NCI-H2107 treated with DMSO at 0.1 percent for 48 hours (cell line): ENCODE measurements around the gene NTMT1.

Source experiments
- DNase-seq: peaks from one replicate; lab custom pipeline; 2025; ENCODE audit not compliant: unreplicated experiment; lab: John Stamatoyannopoulos, UW

The NTMT1 gene

GRCh38 chr9:129596541-129597331 lies 29.2 kb upstream of the NTMT1 start:
- DNase-seq = no peak

DNA sequence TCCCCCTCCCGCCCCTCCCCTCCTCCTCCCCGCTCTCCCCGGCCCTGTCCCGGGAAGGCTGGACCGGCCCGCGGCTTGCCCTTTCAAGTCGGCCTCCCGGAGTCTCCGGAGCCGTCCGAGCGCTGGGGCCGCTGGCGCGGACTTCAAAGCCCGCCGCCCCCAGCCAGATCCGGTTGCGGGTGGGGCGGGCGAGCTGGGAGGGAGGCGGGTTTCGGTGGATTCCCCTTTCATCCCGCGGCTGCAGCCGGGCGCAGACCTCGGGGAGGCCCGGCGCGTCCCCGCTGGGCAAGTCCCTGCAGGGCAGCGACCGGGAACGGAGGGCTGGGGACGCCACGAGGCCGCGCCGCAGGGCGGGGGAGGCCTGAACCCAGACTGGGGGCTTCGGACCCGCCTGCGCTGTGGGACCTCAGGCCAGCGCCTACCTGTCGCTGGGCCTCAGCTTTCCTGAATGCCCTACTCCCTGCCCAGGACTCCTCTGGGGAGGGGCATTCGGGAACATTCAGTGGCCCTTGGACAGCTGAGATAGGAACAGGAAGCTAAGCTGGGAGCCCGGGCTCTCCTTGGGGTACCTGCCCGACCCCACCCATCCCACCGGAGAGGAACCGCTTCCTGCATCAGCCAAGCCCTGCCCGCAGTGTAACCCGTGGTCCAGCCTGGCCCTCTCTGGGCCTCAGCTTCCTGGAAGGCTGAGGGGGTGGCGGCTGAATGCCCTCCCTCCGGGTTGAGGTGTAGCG lies 28.4 kb upstream of the NTMT1 start:
- no peak for DNase-seq

DNA sequence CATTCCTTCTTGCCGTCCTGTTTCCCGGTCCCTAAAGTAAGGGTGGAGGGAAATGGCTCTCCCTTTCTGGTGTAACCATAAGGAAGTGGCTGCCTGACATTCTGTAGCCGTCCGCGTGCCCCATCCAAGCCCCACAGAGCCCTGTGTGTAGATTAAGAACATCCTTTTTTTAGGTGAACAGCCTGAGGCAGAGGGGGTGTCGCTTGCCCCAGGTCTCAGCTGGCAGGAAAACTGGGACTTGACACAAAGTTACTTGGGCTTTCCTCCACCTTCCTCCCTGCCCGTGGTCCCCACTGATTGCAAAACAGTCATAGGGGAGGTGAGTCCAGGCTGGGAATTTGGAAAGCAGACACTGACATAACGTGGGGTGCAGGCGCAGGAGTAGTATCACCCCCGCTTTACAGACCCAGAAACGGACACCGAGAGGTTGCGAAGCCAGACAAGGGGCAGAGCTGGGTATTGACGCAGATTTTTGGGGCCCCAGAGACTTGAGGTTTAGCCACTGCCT lies 27.8 kb upstream of the NTMT1 start:
- DNase-seq = no peak

DNA sequence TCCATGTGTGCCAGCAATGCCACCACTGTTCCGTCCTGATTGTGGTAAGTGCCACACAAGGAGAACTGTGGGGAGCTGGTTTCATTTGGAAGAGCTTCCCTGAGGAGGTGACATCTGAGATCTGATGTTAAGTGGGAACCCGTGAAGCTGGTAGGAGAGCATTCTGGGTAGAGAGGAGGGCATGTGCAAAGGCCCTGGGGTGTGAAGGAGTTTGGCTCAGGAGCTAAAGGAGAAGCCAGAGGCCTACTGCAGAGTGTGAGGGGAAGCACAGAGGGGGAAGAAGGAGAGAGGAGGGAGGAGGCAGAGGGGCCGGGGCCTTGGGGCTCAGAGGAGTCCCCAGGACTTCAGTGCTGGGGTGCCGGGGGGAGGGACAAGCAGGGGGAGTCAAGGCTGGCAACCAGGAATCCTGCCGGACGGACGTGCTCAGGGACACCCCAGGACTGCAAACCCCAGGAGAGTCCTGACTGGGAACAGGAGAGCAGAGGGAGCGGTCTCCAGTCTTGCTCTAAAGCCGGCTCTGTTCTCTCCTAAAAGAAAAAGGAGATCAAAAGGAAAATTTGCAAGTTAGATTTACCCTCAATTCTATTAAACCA lies 24.8 kb upstream of the NTMT1 start:
- DNase-seq = no peak

DNA sequence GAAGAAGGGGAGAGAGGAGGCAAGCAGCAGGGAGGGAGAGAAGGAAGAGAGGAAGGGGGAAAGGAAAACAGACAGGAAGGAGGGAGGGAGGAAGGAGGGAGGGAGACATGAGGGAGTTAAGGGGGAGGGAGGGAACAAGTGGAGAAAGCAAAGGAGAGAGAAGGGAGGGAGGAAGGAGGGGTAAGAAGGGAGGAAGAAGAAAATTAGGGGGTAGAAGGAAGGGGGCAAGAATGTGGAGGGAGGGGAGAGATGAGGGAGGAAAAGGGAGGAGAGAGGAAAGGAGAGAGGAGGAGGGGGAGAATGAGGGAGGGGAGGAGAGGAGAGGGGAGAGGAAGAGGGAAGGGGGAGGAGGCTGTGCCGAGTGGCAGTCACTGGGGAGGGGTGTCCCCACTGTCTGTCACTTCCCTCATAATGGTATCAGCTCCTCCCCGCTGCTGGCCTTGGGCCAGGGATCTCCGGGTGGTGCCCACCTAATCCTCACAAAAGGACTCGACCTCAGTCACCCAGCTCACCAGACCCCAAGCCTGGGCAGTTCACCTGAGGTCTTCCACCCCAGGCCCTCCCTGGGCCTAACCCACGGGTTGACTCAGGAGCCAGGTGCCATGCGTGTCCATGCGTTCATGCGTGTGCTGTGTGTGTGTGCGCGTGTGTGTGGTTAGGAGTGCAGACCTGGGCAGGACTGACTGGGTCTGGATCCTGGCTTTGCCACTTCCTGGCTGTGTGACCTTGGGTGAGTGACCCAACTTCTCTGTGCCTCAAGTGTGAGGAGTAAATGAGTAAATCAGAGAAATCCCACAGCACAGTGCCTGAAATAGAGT lies 23.2 kb upstream of the NTMT1 start:
- DNase-seq = no peak

- DNase-seq = no peak
These were observed 21.8 kb upstream of the NTMT1 start for GRCh38 chr9:129604056-129604765.

- no peak for DNase-seq
These were observed 21.2 kb upstream of the NTMT1 start for GRCh38 chr9:129604766-129605163.

DNA sequence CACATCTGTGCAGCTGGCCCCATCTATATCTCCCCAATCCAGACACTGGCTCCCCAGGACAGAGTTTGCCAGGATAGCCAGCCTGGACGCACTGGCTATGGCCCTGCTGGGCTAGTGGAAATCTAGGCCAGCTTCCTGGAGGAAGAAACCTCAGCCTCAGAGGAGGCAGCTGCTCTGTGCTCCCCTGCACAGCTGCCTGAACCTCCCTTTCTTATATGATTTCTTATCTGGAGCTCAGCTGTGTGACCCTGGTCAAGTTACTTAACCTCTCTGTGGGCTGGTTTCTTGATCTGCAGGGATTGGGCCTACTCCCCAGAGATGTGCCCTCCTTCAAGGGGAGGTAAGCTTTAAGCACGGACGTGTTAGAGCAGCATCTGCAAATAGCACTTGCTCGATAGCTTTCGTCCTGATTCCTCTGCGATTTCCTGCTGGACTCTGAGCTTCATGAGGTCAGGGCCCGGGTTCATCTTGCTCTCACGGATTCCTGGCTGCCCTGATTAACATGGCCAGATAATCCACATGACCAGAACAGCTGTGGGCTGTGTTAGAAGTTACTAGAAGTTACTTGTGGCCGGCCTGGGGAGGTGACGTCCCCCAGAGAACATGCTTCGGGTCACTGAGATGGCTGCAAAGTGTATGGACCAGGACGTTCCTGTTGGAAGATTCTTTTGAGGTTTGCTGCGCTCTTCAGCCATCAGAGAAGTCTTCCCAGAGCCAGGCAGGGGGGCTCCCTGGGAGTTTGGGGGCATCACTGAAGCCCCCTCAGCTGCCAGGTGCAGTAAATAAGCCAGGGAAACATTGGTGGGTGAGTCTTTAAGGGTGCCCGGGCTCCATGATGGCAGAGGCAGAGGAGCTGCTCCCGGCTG lies 19.6 kb upstream of the NTMT1 start:
- no peak for DNase-seq

DNA sequence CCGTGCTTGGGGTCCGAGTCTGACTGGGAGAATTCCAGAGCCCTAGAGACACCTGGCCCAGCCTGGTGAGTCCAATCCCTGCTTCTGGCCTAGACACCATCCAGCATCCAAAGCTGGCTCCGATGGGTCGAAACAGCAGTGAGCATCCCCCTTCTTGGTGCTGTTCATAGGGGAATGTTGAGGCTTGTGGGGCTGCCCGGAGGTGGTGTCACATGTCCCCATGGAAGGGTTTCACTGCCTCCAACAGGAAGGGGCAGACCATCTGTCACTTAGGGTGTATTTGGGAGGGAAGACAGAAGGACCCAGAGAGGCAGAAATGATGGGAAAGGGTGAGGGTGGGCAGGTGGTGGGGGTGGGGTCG lies 19.0 kb upstream of the NTMT1 start:
- DNase-seq = no peak

DNA sequence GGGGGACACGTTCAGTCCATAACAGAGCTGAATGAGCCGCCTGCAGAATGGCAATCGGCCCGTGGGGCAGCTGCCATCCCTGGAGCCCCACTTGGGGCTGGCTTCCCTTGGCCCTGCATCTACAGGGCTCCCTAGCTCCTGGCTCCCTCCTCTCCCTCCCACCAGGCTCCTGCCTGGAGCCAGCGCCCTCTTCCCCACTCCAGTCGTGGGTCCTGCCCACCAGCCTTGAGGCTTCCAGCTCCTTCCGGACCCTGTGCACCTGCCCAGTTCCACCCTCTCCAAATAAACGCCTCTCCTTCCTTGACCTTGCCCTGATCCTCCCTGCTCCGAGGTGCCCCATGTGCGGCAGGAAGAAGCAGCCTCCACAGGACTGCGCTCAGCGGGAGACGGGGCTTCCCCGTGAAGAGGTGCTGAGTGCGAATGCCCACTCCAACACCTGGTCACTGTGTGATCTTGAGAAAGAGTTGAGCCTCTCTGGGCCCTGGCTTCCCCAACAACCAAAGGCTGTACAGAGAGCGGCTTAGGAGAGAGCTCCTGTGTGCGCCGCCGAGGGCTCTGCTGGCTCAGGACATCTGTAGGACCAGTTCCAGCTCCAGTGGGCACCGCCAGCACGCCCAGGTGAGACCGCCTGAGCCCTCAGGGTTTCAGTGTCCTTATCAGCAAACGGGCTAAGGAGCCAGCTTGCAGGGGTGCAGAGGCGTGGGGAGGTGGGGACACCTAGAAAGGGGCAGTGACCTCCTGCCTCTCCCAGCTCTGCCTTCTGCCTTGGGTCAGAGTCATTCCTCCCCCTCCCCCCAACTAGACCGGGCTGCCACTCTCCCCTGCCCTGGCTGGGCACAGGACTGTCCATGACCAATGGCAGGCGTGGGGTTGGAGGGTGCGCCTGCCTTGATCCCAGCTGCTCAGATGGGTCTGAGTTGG lies 17.1 kb upstream of the NTMT1 start:
- no peak for DNase-seq

GRCh38 chr9:129609486-129610212 lies 16.3 kb upstream of the NTMT1 start:
- DNase-seq = no peak

GRCh38 chr9:129610213-129610472 lies 15.8 kb upstream of the NTMT1 start:
- no peak for DNase-seq

DNA sequence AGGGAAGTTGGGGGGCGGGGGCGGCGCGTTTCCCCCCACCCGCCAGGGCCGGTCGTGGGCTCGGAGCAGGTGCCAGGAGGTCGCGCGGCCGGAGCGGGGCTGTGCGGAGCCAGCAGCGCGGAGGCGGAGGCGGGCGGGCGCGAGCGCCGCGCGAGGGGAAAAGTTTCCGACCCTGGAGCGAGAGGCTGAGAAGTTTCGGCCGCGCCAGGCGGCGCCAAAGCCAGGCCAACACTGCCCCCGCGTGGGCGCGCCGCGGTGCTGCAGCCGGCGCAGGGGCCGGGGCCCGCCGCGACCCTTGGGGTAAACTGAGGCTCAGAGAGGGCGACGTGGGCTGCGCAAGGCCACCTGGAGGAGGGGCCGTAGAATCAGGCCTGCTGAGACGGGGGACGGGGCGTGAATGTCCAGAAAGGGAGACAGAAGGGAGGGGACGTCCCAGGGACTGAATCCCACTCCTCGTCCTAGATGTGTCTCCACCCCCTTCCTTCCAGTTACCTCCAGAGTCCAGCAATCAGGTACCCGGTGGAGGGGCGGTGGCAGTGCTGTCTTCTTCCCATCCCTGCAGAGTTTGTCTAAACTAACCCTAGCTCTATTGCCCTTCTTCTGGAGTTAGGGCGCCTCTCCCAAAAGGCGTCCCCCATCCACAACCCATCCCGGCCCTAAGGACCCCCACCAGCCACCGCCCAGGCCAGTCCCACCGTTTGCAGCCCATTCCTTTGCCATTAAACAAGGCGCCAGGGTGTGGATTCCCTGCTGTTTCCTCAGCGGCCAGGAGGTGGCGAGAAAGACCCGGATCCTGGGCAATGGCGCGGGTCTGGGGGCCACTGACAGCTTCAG lies 15.3 kb upstream of the NTMT1 start:
- DNase-seq = no peak

- no peak for DNase-seq
These were observed 14.6 kb upstream of the NTMT1 start for GRCh38 chr9:129611307-129611800.

- no peak for DNase-seq
These were observed 13.8 kb upstream of the NTMT1 start for GRCh38 chr9:129612123-129612522.

- no peak for DNase-seq
These were observed 13.0 kb upstream of the NTMT1 start for GRCh38 chr9:129612815-129613519.
